Measurements from ENCODE around the gene MBNL3. TPM values are rescaled to one million over a fixed set of nuclear protein-coding genes. Genes with fewer than 3 reads are reported as not detected.

MBNL3 gene
- total RNA-seq, 2 donors from 2014 or later: 6.3 to 14.8 TPM

- TF ChIP-seq POLR2A (IDR thresholded peaks at IDR 0.05) (no peak), CTCF (IDR thresholded peaks at IDR 0.05) (no peak)
- Histone ChIP-seq H3K36me3 (replicated peaks in 1 of 2; ENCODE audit: insufficient read depth in 1 of 2, low read depth in 2 of 2) (no peaks in the 10 kb centered on the region), H3K27me3 (no peaks in the 10 kb centered on the region), H3K4me3 (no peak overlapping the region), H3K4me1 (no peaks in the 10 kb centered on the region), H3K9me3 (no peaks in the 10 kb centered on the region), H3K27ac (no peak overlapping the region)
- ATAC-seq (no peak), DNase-seq (no peak)
- intact Hi-C loops (cut with DNase I): no loop called here
- 77 to 85% methylated on average over 2 of the region's 2 CpGs for WGBS, 2 donors
These were observed 104.5 kb downstream of the MBNL3 start for GRCh38 chrX:132384301-132384700.

DNA sequence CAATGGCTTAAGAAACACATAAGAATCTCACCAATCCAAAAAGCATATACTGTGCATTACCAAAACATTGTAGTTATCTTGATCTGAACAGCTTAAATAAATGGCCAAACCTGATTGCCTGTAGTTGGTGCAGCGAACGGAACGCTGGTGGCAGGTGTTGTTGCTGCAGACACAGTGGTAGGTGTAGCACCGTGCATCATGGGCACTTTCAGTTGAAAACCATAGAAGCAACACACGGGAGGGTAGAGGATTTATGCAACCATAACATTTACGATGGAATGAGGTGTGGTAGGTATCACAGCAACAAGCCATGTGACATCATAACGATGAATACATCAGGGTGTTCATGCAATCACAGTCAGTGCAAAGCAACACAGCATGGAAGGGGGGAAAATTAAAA, 106.8 kb downstream of the MBNL3 start:
- no peaks in the 10 kb centered on the region for H3K4me1 ChIP-seq
- TF ChIP-seq POLR2A (IDR thresholded peaks at IDR 0.05) (no peak), CTCF (IDR thresholded peaks at IDR 0.05) (no peak)
- DNase-seq (no peak), ATAC-seq (no peak)
- no peaks in the 10 kb centered on the region for H3K9me3 ChIP-seq
- H3K36me3 ChIP-seq (replicated peaks in 1 of 2; ENCODE audit: insufficient read depth in 1 of 2, low read depth in 2 of 2): no peaks in the 10 kb centered on the region
- H3K27ac ChIP-seq: no peak overlapping the region
- 93 to 98% methylated on average over 7 of the region's 7 CpGs for WGBS, 2 donors
- no peak overlapping the region for H3K4me3 ChIP-seq
- intact Hi-C loops (cut with DNase I): no loop called here
- no peaks in the 10 kb centered on the region for H3K27me3 ChIP-seq

- 87 to 92% methylated on average over 2 of the region's 2 CpGs for WGBS, 2 donors
- TF ChIP-seq POLR2A (IDR thresholded peaks at IDR 0.05) (no peak), CTCF (IDR thresholded peaks at IDR 0.05) (no peak)
These were observed 110.6 kb downstream of the MBNL3 start for GRCh38 chrX:132378281-132378680.

DNA sequence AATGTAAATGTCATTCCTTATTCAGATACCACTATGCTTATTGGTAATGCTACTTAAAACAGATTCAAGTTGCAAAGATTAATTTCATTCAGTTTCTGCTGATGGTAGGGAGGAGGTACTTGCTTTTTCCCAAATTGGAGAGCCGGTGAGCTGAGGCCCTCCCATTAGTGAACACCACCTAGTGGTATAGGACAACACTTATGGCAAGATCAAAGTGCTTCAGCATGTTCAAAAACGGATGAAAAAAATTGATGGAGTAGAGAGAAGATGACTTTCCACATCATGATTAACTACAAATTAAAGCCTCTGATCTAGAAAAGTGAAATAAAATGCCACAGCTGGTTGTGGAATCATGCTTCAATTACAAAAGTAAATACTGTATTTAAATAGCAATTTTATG, 112.9 kb downstream of the MBNL3 start:
- Histone ChIP-seq H3K4me3 (no peak overlapping the region), H3K4me1 (no peaks in the 10 kb centered on the region), H3K36me3 (replicated peaks in 1 of 2; ENCODE audit: insufficient read depth in 1 of 2, low read depth in 2 of 2) (no peaks in the 10 kb centered on the region), H3K27me3 (no peaks in the 10 kb centered on the region), H3K27ac (no peak overlapping the region), H3K9me3 (no peaks in the 10 kb centered on the region)
- ATAC-seq (no peak), DNase-seq (no peak)
- 40 to 73% methylated on average over 2 of the region's 2 CpGs for WGBS, 2 donors
- TF ChIP-seq POLR2A (IDR thresholded peaks at IDR 0.05) (no peak), CTCF (IDR thresholded peaks at IDR 0.05) (no peak)
- intact Hi-C loops (cut with DNase I): no loop called here

More at GRCh38 chrX:132378281-132378680, 110.6 kb downstream of the MBNL3 start:
- Histone ChIP-seq H3K4me3 (no peak overlapping the region), H3K36me3 (replicated peaks in 1 of 2; ENCODE audit: insufficient read depth in 1 of 2, low read depth in 2 of 2) (no peaks in the 10 kb centered on the region), H3K27ac (no peak overlapping the region), H3K27me3 (no peaks in the 10 kb centered on the region), H3K4me1 (no peaks in the 10 kb centered on the region), H3K9me3 (no peaks in the 10 kb centered on the region)
- intact Hi-C loops (cut with DNase I): no loop called here
- no peak for DNase-seq
- ATAC-seq: no peak

DNA sequence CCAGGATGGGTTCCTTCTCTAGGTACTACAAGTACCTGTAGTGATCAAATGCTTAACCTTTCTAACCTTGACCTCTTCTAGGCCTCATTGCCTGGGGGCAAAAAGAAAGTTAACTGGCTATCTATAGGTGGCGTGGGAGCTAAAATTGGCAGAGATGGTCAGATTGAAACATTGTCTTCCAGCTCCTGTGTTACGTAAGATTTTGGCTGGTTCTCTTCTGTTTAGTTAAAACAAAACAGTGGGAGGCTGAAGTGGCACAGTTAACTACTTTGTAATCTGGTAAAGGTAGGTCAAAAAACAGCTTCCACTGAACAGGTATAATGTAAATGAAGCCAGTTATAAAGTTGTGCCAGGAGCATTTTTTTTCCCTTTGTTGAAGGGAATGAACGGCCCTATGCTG, 115.2 kb downstream of the MBNL3 start:
- Histone ChIP-seq H3K36me3 (replicated peaks in 1 of 2; ENCODE audit: insufficient read depth in 1 of 2, low read depth in 2 of 2) (no peaks in the 10 kb centered on the region), H3K4me1 (no peaks in the 10 kb centered on the region), H3K4me3 (no peak overlapping the region), H3K27ac (no peak overlapping the region), H3K27me3 (no peaks in the 10 kb centered on the region), H3K9me3 (no peaks in the 10 kb centered on the region)
- no peak for DNase-seq
- TF ChIP-seq POLR2A (IDR thresholded peaks at IDR 0.05) (no peak), CTCF (IDR thresholded peaks at IDR 0.05) (no peak)
- WGBS, 2 donors: 33 to 44% methylated on average over 3 of the region's 3 CpGs
- intact Hi-C loops (cut with DNase I): no loop called here
- ATAC-seq: peak; percentile 35

All from body of pancreas (tissue), 4 donors.